K562 (cell line): ENCODE measurements around the gene EPHB1. TPM values are rescaled to one million over a fixed set of nuclear protein-coding genes. Genes with fewer than 3 reads are reported as not detected.

Experiments used
- ERF ChIP-seq: fragments of 450-650 bp; formaldehyde crosslinking; IDR thresholded peaks from 2 replicates; pipeline ENCODE4 v1.4.0; 2020; ENCODE audit warnings: mild to moderate bottlenecking, mixed read lengths
- FOXJ3 ChIP-seq: sonication (generic); formaldehyde crosslinking; IDR thresholded peaks from 2 replicates; pipeline ENCODE4 v1.4.0; 2020; ENCODE audit warnings: mild to moderate bottlenecking, missing genetic modification reagents
- NBN ChIP-seq: fragments of 450-650 bp; IDR thresholded peaks from 2 replicates; pipeline ENCODE4 v1.6.1; 2016; ENCODE audit warnings: low read depth, mild to moderate bottlenecking
- NR2F6 ChIP-seq: fragments of 450-650 bp; formaldehyde crosslinking; IDR thresholded peaks from 2 replicates; pipeline ENCODE4 v1.4.0; 2020; ENCODE audit warnings: mild to moderate bottlenecking
- NR3C1 ChIP-seq: sonication (generic); formaldehyde crosslinking; IDR thresholded peaks from 2 replicates; pipeline ENCODE4 v1.8.1; 2022; ENCODE audit warnings: missing genetic modification reagents
- TEAD4 ChIP-seq, 2 experiments: sonication (generic) in 1 of 2; formaldehyde crosslinking in 1 of 2; IDR thresholded peaks; 2 replicates each; pipeline versions ENCODE4 v1.6.1 to v1.8.0; 2012 to 2022; ENCODE audit warnings: borderline replicate concordance in 1 of 2, inconsistent platforms in 1 of 2, low read length in 1 of 2, mild to moderate bottlenecking in 1 of 2, missing genetic modification reagents in 1 of 2
- ZC3H8 ChIP-seq: fragments of 450-650 bp; IDR thresholded peaks from 2 replicates; pipeline ENCODE4 v1.6.1; 2017
- ZEB2 ChIP-seq: fragments of 450-650 bp; IDR thresholded peaks from 2 replicates; pipeline ENCODE4 v1.6.1; 2016
- ZNF23 ChIP-seq: fragments of 250-450 bp; sonication (Bioruptor Pico); IDR thresholded peaks from 2 replicates; pipeline ENCODE4 v1.4.0; 2020; ENCODE audit warnings: mild to moderate bottlenecking
- ZNF644 ChIP-seq: fragments of 200-800 bp; sonication (Bioruptor generic); IDR thresholded peaks from 2 replicates; pipeline ENCODE4 v1.6.1; 2016; ENCODE audit warnings: low read depth, missing genetic modification characterization, missing compliant biosample characterization
- polyA plus RNA-seq, 8 experiments: library from polyadenylated mRNA; depleted of rRNA in 4 of 8; stranded (reverse) in 5 of 8; unstranded in 3 of 8; fragments of >200 nt; fragmentation: Nextera tagmentation in 2 of 8; fragmentation: Illumina TruSeq in 1 of 8; extraction: Ambion mirVana in 2 of 8; extraction: Trizol in 1 of 8; gene quantifications; 2 replicates each; pipeline versions ENCODE4 v1.2.1 to v1.2.3, GENCODE V29; 2011 to 2014; ENCODE audit warnings: inconsistent platforms in 1 of 8, missing spikeins in 1 of 8
- total RNA-seq, 7 experiments: library from RNA; depleted of rRNA in 6 of 7; stranded (reverse); fragments of >200 nt in 6 of 7; fragmentation: Illumina TruSeq in 2 of 7; extraction: Trizol in 2 of 7; gene quantifications; 2 replicates each; pipeline versions ENCODE4 v1.2.1 to v1.2.3, GENCODE V29; 2011 to 2021; ENCODE audit warnings: low replicate concordance in 1 of 7
- TF ChIP-seq, protein P1 (sequence below), 2 experiments: fragments of 450-650 bp in 1 of 2; IDR thresholded peaks; 2 replicates each; pipeline ENCODE4 v1.6.1; 2011 to 2017; ENCODE audit warnings: low read depth in 2 of 2, antibody characterized with exemption in 1 of 2, borderline replicate concordance in 1 of 2, low read length in 1 of 2, mild to moderate bottlenecking in 1 of 2, mixed read lengths in 1 of 2; ENCODE audit not compliant: control insufficient read depth in 1 of 2
- TF ChIP-seq, protein P2 (sequence below), 2 experiments: fragments of 450-650 bp in 1 of 2; sonication (generic) in 1 of 2; formaldehyde crosslinking in 1 of 2; IDR thresholded peaks in 1 of 2; conservative IDR thresholded peaks in 1 of 2; 2 replicates each; pipeline versions ENCODE4 v1.6.1 to v1.8.1; 2016 to 2023; ENCODE audit warnings: mild to moderate bottlenecking in 2 of 2, moderate library complexity in 2 of 2, inconsistent platforms in 1 of 2, missing genetic modification reagents in 1 of 2

EPHB1 gene
- total and polyA plus RNA-seq, 9 of the 15 experiments (the other 6 are each of a cell fraction or from before 2014, with no cell fraction given) = 0.29 TPM; not detected in 8

DNA sequence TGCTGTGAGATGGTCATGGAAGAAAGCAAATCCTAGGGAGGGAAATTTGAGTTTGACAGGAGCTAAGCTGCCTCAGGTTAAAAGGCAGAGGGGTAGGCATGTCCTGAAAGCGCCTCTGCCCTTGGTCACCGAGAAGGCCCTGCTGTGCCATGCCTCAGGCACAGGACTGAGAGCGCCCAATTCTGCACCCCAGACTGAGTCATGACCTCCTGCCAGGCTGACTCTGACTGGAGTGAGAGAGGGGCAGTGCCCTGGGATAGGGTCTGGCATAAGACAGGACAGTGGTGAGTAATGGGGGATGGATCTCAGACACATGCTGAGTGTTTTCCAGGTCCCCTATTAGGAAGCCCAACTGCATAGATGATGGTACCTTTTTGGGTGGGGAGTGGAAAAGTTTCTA, 44.4 kb downstream of the EPHB1 start (continued):
- TF ChIP-seq, protein P1, sequence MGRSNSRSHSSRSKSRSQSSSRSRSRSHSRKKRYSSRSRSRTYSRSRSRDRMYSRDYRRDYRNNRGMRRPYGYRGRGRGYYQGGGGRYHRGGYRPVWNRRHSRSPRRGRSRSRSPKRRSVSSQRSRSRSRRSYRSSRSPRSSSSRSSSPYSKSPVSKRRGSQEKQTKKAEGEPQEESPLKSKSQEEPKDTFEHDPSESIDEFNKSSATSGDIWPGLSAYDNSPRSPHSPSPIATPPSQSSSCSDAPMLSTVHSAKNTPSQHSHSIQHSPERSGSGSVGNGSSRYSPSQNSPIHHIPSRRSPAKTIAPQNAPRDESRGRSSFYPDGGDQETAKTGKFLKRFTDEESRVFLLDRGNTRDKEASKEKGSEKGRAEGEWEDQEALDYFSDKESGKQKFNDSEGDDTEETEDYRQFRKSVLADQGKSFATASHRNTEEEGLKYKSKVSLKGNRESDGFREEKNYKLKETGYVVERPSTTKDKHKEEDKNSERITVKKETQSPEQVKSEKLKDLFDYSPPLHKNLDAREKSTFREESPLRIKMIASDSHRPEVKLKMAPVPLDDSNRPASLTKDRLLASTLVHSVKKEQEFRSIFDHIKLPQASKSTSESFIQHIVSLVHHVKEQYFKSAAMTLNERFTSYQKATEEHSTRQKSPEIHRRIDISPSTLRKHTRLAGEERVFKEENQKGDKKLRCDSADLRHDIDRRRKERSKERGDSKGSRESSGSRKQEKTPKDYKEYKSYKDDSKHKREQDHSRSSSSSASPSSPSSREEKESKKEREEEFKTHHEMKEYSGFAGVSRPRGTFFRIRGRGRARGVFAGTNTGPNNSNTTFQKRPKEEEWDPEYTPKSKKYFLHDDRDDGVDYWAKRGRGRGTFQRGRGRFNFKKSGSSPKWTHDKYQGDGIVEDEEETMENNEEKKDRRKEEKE (IDR thresholded peaks at IDR 0.05; ENCODE audit: borderline replicate concordance in 1 of 2, control insufficient read depth in 1 of 2, low read depth in 2 of 2, low read length in 1 of 2) = no peak
- TF ChIP-seq NR2F6 (CRISPR knock-in tag) = no peak
- no peak for TF ChIP-seq NBN
- TF ChIP-seq, protein P2, sequence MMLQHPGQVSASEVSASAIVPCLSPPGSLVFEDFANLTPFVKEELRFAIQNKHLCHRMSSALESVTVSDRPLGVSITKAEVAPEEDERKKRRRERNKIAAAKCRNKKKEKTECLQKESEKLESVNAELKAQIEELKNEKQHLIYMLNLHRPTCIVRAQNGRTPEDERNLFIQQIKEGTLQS (IDR thresholded peaks at IDR 0.05) = no peak
- TF ChIP-seq, protein P2 (CRISPR knock-in tag; conservative IDR thresholded peaks at IDR 0.05) = no peak
- TF ChIP-seq TEAD4 (IDR thresholded peaks at IDR 0.05; ENCODE audit: low read length) = no peak
- TF ChIP-seq TEAD4 (CRISPR knock-in tag; IDR thresholded peaks at IDR 0.05; ENCODE audit: borderline replicate concordance) = no peak
- no peak for TF ChIP-seq FOXJ3
- TF ChIP-seq ZNF644 (tag) = no peak
- TF ChIP-seq ZC3H8 = no peak
- no peak for TF ChIP-seq ZNF23 (CRISPR knock-in tag)
- no peak for TF ChIP-seq NR3C1
- no peak for TF ChIP-seq ZEB2
- no peak for TF ChIP-seq ERF (CRISPR knock-in tag)
